ENCODE measurements around the gene PRAC2.

The PRAC2 gene

GRCh38 chr17:48721009-48721402 is 2.0 kb upstream of the PRAC2 start:
- DNase-seq (ENCODE audit: low read depth): no peak
- TF ChIP-seq, protein P1, sequence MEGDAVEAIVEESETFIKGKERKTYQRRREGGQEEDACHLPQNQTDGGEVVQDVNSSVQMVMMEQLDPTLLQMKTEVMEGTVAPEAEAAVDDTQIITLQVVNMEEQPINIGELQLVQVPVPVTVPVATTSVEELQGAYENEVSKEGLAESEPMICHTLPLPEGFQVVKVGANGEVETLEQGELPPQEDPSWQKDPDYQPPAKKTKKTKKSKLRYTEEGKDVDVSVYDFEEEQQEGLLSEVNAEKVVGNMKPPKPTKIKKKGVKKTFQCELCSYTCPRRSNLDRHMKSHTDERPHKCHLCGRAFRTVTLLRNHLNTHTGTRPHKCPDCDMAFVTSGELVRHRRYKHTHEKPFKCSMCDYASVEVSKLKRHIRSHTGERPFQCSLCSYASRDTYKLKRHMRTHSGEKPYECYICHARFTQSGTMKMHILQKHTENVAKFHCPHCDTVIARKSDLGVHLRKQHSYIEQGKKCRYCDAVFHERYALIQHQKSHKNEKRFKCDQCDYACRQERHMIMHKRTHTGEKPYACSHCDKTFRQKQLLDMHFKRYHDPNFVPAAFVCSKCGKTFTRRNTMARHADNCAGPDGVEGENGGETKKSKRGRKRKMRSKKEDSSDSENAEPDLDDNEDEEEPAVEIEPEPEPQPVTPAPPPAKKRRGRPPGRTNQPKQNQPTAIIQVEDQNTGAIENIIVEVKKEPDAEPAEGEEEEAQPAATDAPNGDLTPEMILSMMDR (IDR thresholded peaks at IDR 0.05; ENCODE audit: control insufficient read depth, insufficient read depth, low read depth, low read length, missing control alignments): no peak
- no peak overlapping the region for H3K4me3 ChIP-seq (ENCODE audit: control insufficient read depth, low read depth, low read length)

- TF ChIP-seq, protein P1 (IDR thresholded peaks at IDR 0.05; ENCODE audit: control insufficient read depth, insufficient read depth, low read depth, low read length, missing control alignments): no peak
- H3K4me3 ChIP-seq (ENCODE audit: control insufficient read depth, low read depth, low read length): peak within 1 kb of the TSS; percentile 23
- DNase-seq (ENCODE audit: low read depth): no peak
These were observed 631 bp upstream of the PRAC2 start, which contains the start of gene PRAC1 for GRCh38 chr17:48722201-48722907. Gene PRAC1 (minus strand): TSS chr17:48722518. CDS start chr17:48722392, 126 bp downstream.

DNA sequence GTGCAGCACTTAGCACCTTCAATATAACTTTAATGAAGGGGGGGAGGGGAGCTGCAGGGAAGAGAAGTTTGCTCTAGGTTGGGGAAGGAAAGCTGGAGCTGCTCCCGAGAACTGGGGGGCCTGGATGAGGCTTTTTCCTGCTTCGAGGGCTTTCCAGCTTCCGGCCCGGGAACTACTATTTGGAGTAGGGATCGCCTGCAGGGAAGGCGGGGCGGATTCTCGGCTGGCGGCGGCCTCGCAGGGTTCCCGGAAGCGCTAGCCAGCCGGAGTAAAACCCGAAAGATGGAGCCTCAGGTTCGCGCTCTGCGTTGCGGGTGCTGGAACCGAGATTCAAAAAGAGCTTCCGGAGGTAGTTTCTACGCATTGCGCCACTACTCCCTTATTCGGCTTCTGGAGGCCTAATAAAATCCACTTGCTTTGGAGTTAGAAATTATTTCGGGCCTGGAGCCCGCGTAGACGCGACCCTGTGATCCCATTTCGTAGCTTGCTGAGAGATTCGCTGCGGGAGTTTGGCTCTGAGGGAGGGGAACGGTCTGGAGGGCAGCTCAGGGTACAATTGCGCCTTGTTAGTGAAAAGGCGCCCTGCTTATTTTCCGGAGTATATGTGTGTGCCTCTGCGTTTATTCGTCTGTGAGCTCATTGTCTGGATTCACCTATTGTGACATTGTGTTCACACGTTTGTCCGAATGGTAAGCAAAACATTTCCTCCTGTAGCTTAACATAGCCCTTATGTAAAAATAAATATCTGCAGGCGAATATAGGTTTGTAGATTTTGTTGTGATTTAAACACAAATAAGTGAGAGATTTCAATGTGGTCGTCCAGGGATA is 652 bp downstream of the PRAC2 start:
- H3K4me3 ChIP-seq (ENCODE audit: control insufficient read depth, low read depth, low read length): peak overlapping the region; percentile 23
- TF ChIP-seq, protein P1 (IDR thresholded peaks at IDR 0.05; ENCODE audit: control insufficient read depth, insufficient read depth, low read depth, low read length, missing control alignments): no peak
- DNase-seq (ENCODE audit: low read depth): no peak

DNA sequence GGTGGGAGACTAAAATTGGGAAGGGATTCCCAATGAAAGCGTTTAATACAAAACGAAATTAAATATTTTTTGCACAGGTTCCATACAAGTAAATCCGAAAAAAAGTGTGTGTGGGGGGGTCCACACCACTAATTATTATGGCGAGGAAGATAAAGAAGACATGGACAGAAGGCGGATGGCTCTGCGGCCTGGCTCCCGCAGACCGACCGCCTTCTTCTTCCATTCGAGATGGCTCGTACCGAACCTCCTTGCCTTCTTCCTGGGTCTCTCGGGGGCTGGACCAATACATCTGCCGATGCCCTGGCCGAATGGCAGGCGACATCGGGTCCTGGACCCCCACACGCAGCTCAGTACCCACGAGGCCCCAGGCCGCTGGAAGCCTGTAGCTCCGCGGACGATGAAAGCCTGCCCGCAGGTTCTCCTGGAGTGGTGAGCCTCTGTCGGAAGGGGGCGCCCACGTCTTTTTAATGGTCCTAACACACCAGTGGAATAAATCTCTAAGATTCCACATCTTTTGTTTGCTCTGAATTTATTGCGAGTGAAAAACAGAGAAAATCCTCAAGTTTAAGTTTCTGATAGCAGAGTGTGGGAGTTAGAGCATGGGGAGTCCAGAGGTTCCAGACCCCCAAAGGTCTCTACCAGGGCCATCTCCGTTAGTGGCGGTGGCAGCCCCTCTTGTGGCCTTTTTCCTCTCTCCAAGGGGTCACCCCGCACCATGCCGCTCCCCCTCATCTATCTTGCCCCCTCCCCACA is 1.4 kb downstream of the PRAC2 start:
- no peak for DNase-seq (ENCODE audit: low read depth)
- H3K4me3 ChIP-seq (ENCODE audit: control insufficient read depth, low read depth, low read length): no peak overlapping the region
- TF ChIP-seq, protein P1 (IDR thresholded peaks at IDR 0.05; ENCODE audit: control insufficient read depth, insufficient read depth, low read depth, low read length, missing control alignments): peak; percentile 80

DNA sequence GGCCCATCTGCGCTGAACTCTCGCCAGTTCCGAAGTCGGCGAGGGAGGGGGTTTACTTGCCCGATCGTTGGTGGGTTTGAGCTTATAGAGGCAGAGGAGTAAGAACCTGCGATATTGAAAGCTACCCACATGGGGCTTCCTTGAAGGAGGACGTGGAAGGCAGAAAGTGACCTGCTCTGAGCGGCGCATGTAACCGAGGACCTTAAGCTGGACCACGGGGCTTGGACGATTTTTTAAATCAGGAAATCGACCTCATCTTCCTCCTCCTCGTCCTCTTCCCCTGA is 2.0 kb downstream of the PRAC2 start:
- DNase-seq (ENCODE audit: low read depth): no peak
- TF ChIP-seq, protein P1 (IDR thresholded peaks at IDR 0.05; ENCODE audit: control insufficient read depth, insufficient read depth, low read depth, low read length, missing control alignments): no peak
- H3K4me3 ChIP-seq (ENCODE audit: control insufficient read depth, low read depth, low read length): no peak overlapping the region

DNA sequence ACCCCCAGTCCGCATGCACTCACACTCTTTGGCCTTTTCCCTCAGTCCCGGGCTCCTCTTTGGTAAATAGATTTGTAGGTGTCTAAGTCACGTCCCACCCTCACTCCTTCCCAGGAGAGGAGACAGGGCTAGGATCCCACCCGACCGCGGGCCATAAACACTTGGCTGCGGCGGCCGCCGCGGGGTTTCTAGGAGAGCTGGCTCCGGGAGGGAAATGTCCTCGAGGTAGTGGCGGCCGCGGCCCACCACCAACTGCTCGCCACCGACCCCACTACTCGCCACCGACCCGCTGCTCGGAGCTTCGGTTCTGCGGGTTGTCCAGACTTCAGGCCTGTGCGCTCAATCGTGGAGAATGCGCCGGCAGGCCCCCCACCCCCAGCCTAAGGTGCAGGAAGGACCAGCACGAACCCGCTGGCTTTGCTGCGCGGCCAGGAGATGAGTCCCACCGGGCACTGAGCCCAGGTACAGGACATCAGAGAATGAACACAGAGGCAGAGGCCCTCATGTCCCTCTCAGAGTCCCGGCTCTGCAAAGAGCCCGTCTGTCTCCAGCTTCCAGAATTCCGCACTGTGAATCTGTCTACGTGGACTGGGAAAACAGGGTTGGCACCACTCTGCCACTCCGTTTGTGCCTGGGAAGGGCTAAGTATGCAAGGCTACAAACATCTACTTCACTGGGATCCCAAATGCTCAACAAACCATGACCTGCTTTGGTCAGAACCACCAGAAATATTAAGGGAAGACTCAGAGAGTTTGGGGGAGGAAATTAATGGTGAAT is 2.5 kb downstream of the PRAC2 start:
- DNase-seq (ENCODE audit: low read depth): no peak
- H3K4me3 ChIP-seq (ENCODE audit: control insufficient read depth, low read depth, low read length): no peak overlapping the region
- TF ChIP-seq, protein P1 (IDR thresholded peaks at IDR 0.05; ENCODE audit: control insufficient read depth, insufficient read depth, low read depth, low read length, missing control alignments): no peak

Measured in AG09309 (cell line).